ENCODE results near the gene GNA12.

Gene GNA12

DNA sequence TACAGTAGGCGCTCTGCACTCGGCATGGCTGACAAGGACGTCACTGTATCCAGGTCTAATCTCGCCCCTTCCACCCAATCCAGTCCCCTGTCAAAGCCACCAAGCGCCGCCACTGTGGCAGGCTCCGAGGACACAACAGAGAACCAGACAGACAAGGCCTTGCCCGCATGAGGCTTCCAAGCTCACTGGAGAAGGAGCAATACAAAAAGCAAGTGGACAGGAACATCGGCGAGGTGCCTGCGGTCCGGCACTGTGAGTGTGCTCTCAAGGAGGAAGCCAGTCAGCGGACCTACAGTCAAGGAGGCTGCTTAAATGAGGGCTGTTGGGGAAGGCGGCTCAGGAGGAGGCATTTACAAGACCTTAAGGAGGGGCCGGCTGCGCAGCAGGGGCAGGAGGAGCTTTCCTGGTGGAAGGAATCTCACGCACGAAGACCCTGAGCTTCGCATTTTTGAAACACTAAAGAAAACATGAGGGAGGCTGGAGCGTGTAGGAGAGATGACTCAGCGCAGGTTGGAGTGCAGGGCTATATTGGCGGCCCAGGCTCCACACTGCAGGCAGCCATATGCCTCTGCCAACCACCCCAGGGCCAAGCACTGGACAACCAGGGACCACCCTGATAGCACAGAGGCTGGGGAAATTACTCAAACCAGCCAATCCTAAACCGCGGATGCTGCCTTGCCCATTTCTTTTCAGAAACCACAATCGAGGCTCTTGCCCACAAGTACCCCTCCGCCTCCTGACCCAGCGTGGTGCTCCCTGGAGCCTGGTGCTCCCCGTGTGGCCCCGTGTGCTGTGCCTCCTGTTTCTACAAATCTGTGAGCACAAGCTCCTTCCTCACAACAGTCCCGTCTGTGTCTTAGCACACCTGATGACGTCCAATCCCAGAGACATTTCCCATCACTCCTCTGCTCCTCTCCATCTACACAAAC lies 28.9 kb downstream of the GNA12 start:
- no peak for DNase-seq

DNA sequence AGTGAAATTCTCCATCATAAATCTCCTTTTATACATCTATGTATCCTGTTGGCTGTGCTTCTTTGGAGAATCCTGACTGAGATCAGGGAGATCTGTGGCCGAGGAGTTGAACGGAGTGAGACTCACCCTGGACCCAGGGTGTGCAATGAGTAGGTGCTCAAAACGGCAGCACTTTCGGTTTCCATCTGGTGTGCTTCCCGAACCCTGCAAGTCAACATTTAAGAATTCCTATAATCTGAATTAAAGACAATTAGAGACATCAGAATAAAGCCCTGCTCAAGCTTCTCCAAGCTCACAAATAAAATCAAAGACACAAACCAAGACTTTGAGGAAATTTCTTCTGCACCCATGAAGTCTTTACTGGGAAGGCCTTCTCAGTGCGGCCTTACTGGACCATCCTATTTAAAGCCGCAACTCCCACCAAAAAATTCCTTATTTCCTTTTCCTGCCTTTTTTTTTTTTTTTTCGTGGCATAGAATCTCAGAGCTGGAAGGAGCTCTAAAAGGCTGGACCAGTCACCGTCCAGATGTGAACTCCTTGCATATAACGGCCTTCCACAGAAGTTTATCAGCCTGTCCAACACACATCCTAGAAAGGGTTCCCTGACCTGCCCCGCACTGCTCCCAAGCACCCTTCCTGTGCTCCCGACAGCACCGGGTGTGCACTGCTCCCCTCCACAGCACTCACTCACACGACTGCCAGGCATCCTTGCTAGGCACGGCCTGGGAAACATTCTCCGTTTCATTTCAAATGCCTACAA lies 29.7 kb downstream of the GNA12 start:
- no peak for DNase-seq

DNA sequence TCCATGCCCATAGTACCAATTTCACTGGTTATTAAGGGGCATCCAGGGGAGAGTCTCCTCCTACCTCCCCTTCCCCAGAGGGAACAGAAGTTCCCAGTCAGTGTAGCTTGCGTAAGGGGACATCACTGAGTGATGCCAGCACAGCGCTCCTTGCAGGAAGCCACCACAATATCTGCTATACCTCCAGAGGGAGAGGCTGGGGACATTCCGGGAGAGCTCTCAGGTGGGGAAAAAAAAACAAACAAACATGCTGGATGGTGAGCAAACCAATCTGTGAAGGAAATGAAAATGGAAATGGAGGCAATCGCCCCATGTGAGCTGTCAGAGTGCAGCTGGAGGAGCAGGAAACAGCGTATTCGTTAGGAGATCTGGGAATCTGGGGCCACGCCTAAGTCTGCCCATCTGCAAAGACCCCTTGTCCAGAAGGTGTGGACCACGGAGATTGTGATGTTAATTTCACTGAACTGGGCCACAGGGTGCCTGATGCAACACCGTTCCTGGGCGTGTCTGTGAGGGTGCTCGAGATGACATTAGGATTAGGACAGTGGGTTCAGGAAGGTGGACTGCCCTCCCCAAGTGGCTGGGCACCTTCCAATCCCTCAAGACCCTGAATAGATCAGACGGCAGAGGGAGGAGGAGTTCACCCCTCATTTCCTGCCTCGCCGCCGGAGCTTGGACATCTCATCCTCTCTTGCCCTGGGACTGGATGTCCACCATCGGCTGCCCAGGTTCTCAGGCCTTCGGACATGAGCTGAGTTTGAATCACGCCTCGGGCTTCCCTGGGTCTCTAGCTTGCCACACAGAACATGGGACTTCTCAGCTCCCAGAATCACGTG lies 30.5 kb downstream of the GNA12 start:
- no peak for DNase-seq

DNA sequence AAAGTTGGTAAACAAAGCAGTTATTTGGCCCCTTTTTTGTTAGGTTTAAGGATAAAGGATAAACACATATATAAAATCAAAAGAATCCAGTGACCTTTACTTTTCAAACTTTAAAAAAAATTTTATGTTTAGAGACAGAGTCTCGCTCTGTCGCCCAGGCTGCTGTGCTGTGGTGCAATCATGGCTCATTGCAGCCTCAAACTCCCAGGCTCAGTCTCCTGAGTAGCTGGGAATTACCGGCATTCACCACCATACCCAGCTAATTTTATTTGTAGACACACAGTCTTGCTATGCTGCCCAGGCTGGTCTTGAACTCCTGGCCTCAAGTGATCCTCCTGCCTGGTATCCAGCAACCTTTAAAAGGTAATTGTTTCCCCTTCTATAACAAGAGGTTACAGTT lies 31.3 kb downstream of the GNA12 start:
- no peak for DNase-seq

DNA sequence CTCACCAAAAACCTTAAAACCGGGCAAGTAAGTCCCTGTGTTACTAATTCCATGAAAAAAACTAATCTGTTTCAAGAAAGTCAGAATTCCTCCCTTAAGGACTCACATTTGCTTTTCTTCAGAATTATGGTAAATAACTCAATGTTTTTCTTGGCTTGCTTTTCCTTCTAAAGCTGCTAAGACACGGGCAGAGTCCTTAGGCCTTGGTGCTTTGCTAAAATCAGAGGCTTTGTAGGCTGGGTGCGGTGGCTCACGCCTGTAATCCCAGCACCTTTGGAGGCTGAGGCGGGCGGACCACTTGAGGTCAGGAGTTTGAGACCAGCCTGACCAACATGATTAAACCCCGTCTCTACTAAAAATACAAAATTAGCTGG lies 32.0 kb downstream of the GNA12 start:
- DNase-seq: no peak

DNA sequence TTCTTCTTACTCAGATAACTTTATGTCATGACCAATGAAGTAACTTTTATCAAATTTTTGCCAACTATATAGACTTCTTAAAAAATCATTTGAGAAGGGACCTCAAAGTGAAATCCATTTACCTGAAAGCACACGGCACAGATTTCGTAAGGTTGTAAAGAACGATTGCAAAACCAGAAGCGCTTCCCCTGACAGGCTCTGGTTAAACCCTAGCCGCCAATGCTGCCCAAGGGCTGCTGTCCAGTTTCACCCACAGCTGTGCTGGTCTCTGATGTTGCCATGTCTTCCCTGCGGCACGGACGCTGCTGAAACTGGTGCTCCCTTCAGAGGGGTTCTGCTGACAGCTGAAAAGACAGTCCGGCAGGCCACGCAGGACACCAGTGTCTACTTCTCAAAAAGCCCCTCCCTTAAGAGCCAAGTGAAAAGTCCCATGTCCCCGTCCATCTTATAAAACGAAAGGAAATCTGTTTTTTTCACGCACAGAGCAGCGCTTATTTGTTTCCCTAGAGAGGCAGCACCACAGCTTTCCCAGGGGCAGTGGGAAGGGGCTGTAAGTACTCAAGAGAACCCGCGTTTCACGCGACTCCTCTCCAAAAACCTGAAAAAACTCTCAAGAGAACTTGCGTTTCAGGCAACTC lies 32.5 kb downstream of the GNA12 start:
- no peak for DNase-seq

DNA sequence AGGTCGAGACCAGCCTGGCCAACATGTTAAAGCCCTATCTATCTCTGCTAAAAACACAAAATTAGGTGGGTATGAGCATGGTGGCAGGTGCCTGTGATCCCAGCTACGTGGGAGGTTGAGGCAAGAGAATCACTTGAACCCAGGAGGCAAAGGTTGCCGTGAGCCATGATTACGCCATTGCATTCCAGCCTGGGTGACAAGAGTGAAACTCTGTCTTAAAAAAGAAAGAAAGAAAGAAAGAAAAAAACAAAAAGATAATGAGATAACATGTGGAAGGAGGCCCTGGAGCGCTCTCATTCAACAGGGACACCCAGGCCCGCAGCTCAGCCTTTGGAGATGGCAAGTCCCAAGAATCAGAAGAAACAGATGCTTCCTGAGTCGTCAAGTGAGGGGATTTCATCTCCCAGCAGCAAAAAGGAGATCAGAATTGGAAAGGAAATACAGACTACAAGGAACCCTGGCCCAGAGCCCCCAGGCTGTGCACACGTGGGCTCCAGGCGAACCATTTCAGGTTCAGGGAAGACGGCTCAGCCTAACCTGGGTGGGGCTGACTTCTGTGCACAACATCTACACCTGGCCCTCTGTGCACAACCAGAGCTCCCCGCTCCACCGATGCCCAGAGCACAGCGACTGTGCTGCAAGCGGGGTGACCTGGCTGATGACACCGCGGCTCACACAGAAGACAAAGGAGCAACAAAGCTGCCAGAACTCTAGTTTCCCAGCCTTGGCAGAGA lies 33.3 kb downstream of the GNA12 start:
- no peak for DNase-seq

DNA sequence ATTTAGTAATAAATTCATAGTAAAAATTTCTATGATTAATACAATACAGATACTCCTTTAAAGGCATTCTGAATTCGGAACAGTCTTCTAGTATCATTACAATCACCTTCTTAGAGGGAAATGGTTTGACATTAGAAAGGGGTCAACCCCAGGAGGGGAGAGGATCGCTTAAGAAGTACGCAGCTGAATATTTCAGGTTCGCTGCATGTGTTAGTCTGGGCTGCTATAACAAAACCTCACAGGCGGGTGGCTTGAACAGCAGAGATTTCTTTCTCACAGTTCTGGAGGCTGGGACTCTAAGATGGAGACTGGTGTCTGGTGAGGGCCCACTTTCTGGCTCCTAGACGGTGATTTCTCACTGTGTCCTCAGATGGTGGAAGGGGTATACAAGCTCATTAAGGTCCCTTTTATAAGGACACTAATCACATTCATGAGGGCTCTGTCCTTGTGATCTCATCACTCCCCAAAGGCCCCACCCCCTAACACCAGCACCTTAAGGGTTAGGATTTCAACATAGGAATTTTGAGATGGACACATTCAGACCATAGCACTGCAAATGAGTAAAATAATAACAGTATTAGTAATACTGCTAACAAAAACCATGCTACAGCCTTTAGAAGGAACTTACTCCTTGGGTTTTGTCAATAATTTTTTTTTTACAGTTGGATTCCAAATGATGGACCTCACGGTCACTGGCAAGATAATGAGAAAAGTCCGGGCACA lies 34.0 kb downstream of the GNA12 start:
- DNase-seq: no peak

DNA sequence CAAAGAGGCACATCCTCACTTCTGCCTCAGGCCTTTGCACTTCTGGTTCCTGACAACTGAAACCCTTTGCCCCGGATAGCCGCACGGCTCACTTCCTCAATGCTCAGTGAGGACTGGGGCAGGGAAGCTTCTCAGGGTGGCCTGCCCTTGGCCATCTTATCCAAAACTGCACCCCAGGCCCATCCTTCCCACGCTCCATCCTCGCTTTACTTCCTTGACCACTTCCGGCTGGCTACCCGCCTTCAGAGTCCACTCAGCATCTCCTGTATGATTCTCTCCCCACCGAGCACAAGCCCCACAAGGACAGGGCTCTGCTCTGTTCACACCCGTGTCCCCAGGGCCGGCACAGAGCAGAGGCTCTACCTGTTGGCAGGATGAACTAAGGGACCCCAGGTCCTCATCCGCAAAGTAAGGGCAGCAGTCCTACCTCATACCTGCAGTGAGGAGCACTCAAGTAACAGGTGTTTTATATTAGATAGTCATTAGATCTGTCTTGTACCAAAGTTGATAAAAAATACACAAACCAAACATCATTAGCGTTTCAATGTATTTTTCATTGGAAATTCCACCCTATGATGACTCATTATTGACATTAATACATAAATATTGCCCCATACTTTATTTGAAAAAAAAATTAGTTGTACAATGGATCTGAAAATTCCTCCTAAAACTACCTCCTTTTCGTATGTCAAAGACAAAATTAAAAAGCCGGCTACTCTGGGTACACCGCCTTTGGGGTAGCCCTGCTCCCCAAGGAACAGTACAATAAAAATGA lies 35.0 kb downstream of the GNA12 start:
- no peak for DNase-seq

DNA sequence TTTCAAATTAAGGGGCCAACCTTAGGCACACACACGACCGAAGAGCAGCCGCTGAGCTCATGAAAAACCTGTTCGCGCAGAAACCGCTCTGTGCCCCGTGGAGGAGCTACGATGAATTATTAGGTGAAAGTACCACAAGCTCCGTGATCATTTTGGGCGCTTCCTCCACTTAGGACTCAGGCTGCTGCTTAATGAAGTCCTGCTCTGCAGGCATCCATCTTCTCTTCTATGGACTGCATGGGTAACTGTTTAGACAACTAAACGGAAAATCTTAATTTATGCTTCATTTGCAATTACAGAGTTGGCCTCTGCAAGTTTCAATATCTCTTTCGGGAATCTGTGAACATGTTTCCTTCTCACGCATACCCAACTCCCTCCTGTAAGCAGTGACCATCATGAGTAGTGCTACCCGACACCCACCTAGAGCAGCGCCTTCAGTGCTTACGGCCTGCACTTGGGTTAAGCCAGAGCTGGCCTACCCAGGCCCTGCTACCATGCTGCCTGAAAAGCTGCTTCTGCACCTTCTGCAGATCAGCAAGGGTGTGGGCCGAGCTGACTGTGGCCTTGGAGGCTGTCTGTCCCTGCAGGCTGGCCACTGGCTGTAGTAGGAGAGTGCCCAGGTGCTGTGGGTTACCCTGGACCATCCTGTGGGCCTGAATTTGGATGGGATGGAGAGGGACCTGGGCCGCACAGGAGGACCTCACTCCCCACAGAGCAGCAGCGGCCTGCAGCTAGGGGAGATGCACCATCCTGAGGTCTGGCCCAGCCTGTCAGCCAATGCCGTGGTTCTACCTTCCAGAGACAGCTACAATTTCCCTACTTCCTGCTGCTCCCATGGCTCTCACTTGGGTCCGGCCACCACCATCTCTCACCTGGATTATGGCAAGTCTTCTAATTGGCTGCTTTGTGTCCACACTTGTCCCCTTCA lies 36.0 kb downstream of the GNA12 start:
- DNase-seq: no peak

DNA sequence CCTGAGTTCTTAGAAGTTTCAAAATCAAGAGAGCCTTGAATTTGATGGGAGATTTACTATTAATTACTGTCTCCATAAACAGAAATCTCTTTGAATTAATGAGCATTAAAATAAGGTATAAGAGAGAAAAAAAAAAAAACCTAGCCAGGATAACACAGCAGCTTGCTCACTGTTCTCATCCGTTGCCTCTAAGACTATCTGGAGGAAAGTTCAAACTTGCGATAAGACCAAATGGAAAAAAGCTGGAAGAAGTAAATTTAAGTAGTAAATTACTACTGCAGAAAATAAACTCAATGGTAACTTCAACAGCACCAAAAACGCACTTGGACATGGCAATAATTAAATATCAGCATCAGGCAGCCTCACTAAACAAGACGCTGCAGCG lies 36.7 kb downstream of the GNA12 start:
- DNase-seq: no peak

DNA sequence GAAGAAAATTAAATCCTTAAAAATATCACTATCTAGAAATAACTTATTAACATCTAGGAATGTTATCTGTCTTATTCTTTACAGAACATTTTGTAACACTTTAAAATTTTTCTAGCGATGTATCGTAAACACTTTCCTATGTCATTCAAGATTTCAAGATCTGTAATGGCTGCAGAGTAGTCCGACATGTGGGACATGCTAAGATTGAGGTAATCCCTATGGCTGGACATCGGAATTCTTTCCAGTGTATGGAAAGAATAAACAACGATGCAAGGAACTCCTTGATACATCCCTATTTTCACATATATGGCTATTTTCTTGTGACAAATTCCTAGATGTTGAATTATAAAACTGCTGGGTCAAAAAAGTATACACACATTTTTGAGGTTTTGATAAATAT lies 37.5 kb downstream of the GNA12 start:
- no peak for DNase-seq

DNA sequence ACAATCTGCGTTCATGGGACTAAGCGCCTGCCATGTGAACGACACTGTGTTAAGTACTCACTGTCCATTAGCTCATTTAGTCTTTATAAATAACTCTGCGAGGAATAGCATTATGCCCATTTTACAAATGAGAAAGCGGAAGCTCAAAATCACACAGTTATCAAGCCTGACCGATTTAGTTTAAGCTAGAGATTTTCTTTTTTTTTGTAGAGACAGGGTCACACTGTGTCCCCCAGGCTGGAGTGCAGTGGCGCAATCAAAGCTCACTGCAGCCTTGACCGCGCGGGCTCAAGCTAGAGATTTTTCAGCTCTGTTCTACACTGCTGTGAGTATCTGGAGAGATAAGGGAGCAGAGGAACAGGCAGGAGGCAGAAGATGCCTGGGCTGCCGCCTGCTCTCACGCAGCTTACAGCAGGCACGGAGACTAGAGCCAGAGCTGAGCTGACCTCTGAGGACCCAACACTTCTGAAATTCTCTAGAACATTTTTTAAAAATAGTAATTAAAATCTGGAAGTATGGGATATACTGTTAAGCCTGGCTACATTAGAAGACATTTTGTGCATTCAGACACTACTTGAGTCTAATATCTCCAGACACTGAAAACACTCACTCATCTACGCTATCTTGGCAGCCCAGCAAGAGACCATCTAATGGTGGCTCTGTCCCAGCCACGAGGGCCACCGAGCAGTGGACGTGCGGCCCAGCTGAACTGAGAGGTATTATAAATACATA lies 38.7 kb downstream of the GNA12 start:
- no peak for DNase-seq

DNA sequence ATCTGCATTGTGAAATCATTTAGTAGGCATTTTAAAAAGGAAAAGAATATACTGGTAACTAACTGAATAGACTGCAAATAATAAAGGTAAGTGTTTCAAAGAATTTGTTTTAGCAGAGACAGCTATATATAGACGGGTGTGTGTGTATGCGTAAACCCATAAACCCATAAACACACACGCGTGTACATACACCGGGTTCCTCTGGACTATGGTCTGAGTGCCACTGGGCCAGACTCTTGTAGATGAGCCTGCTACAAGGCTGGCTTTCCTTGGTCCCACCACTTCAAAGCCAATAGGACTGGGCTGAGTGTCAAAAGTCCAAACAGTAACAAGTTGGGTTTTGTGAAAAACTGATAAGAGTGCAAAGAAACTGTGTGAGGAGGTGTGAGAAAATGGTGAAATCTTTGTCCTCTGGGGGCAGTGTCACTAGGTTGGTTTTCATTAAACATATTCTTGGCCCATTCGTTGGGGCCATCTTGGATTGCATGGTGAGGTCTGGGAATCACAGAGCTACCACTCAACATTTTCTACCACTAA lies 39.8 kb downstream of the GNA12 start:
- no peak for DNase-seq

DNA sequence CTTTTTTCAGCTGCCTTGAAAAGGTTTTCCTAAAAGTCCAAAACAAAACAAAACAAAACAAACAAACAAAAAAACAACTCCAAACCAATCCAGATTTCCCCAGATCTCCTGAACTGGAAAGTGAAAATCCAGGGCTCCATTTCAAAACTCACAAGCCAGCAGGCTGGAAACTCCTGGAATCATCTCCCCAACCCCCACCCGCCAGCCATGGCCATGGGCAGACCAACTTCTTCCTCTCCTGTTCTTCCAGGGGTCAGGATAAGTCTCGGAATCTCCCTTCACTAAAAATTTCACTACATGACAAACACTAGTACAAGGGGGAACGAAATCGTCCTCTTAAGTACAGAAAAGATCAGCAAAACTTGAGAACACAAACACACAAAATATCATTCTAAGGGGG lies 40.4 kb downstream of the GNA12 start:
- no peak for DNase-seq

DNA sequence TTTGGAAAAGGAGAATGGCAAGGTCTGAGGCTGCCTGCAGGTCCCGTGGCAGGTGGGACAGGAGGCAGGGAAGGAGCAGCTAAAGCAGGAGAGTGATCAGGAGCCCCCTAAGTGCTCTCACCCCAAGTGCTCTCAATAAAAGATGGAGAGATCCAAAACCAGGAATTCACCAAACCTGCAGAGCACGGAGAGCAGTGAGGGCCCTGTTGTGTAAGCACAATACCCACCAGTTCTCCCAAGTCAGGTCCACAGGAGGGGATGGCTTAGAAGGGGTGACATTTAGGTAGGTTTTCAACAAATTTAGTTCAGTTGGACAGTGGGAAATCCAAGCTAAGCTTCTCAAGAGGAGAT lies 40.8 kb downstream of the GNA12 start:
- DNase-seq: no peak

DNA sequence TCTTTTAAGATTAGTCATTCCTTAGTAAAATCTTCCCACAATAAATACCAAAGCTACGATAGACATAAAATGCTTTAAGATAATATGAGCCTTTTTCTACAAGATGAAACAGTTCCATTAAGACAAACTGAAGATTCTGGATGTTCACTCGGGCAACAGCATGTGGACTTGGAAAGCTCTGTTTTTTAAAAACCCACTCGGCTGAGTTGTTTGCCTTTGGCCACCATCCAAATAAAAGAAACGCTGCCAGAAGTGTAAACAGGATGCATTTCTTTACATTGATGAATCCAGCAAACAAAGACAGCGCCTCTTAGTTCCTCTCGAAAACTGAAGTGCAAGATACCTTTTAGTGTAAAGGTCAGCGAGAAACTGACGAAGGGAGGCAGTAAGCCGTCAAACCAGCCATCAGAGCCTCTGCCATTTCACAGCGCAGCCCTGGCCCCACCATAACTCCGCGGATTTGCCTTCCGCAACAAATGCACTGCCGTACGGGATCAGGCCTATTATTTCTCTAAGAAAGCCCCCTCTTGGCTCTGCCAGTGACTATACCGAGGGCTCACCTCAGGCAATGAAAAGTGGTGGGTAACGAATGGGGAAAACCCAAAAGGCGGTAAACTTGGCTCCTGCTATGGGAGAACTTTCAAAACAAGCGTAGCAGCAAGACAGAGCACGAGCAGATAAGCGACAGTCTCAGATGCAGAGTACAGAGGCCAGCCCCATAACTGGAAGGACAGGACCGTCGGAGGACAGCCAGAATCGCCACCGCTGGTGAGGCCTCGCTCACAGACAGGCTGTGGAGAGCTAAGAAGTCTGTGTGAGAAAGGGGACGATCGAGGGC lies 41.4 kb downstream of the GNA12 start:
- DNase-seq: no peak

DNA sequence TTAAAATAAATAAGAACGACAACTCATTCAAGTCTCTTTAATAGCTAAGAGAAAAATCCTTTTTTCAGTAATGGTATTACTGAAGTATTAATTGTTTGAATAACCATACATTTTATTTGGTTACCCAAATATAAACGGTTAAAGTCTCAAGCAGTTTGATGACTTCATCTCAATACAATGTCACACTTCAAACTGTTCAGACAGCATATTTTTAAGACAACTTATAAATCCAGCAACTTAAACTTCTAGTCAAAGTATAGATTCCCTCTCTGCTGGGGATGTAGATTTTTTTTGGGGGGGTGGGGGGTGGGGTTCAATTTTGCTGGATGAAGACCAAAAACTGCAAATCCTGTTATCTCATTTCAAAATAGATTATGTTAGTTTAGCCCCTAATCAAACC lies 42.0 kb downstream of the GNA12 start:
- DNase-seq: no peak

Measured in activated CD4-positive, alpha-beta T cell treated with anti-CD3 and anti-CD28 coated beads, Interleukin-2, amount 50 U/mL, for 4 hours (primary cell).